Neuronal stem cell (in vitro differentiated cells): Measurements from ENCODE around the gene P2RX3.

Experiments
- DNase-seq: peaks from one replicate; pipeline ENCODE4 v3.0.0-alpha.2; 2013; ENCODE audit warnings: low spot score
- H2AFZ ChIP-seq: one replicate; pipeline ENCODE4 v1.6.1; 2013; ENCODE audit warnings: mild to moderate bottlenecking, low read length, inconsistent platforms
- H2AK5ac ChIP-seq: 2 replicates; pipeline ENCODE4 v1.6.1; 2013; ENCODE audit warnings: low read depth, mild to moderate bottlenecking, inconsistent platforms, low read length, moderate library complexity, mixed read lengths
- H2BK120ac ChIP-seq: 2 replicates; pipeline ENCODE4 v1.6.1; 2013; ENCODE audit warnings: low read depth, mild to moderate bottlenecking, inconsistent platforms, low read length, moderate library complexity, mixed read lengths
- H2BK12ac ChIP-seq: one replicate; pipeline ENCODE4 v1.6.1; 2013; ENCODE audit warnings: low read length, inconsistent platforms
- H2BK15ac ChIP-seq: 2 replicates; pipeline ENCODE4 v1.6.1; 2013; ENCODE audit warnings: mild to moderate bottlenecking, low read length, inconsistent platforms, mixed read lengths
- H2BK5ac ChIP-seq: one replicate; pipeline ENCODE4 v1.6.1; 2013; ENCODE audit warnings: inconsistent platforms, mild to moderate bottlenecking, low read length, moderate library complexity
- H3K14ac ChIP-seq: one replicate; pipeline ENCODE4 v1.6.1; 2013; ENCODE audit warnings: low read length, inconsistent platforms
- H3K18ac ChIP-seq: 2 replicates; pipeline ENCODE4 v1.6.1; 2013; ENCODE audit warnings: low read length, inconsistent platforms
- H3K23ac ChIP-seq: 2 replicates; pipeline ENCODE4 v1.6.1; 2013; ENCODE audit warnings: low read depth, mild to moderate bottlenecking, mixed read lengths, low read length, inconsistent platforms; ENCODE audit not compliant: poor library complexity
- H3K27ac ChIP-seq: replicated peaks from 3 replicates; pipeline ENCODE4 v1.5.1; 2013; ENCODE audit warnings: low read length, inconsistent platforms
- H3K27me3 ChIP-seq, 3 experiments: 2 replicates each; pipeline ENCODE4 v1.6.1; 2013; ENCODE audit warnings: low read length in 3 of 3, mild to moderate bottlenecking in 2 of 3, inconsistent platforms in 1 of 3, low read depth in 1 of 3, mixed read lengths in 1 of 3, moderate library complexity in 1 of 3; ENCODE audit not compliant: control insufficient read depth in 3 of 3, insufficient read depth in 3 of 3
- H3K36me3 ChIP-seq, 2 donors: replicated peaks in 1 of 2; 2 replicates each; pipeline ENCODE4 v1.6.1; 2013; ENCODE audit warnings: low read length in 2 of 2; ENCODE audit not compliant: control insufficient read depth in 2 of 2, insufficient read depth in 2 of 2
- H3K4ac ChIP-seq: 2 replicates; pipeline ENCODE4 v1.6.1; 2013; ENCODE audit warnings: inconsistent platforms, mild to moderate bottlenecking, low read length, moderate library complexity
- H3K4me1 ChIP-seq, 2 donors: 1 replicate in 1 of 2; 2 replicates in 1 of 2; pipeline ENCODE4 v1.6.1; 2013; ENCODE audit warnings: low read length in 2 of 2, low read depth in 1 of 2; ENCODE audit not compliant: control insufficient read depth in 2 of 2, insufficient read depth in 1 of 2
- H3K4me2 ChIP-seq: one replicate; pipeline ENCODE4 v1.6.1; 2013; ENCODE audit warnings: mild to moderate bottlenecking, low read length, inconsistent platforms; ENCODE audit not compliant: insufficient read depth, poor library complexity, severe bottlenecking
- H3K4me3 ChIP-seq, 2 donors: 2 replicates each; pipeline ENCODE4 v1.5.1; 2013; ENCODE audit warnings: low read length in 2 of 2, mild to moderate bottlenecking in 2 of 2, inconsistent platforms in 1 of 2, moderate library complexity in 1 of 2
- H3K79me1 ChIP-seq: one replicate; pipeline ENCODE4 v1.6.1; 2013; ENCODE audit warnings: low read depth, mild to moderate bottlenecking, inconsistent platforms, low read length, moderate library complexity
- H3K9ac ChIP-seq: one replicate; pipeline ENCODE4 v1.6.1; 2013; ENCODE audit warnings: mild to moderate bottlenecking, low read depth, low read length, inconsistent platforms; ENCODE audit not compliant: poor library complexity
- H3K9me3 ChIP-seq, 2 donors: replicated peaks in 1 of 2; 2 replicates each; pipeline versions ENCODE3 to v1.6.1; 2013; ENCODE audit warnings: low read length in 2 of 2, mild to moderate bottlenecking in 2 of 2, inconsistent platforms in 1 of 2, low read depth in 1 of 2, mixed read lengths in 1 of 2, moderate library complexity in 1 of 2; ENCODE audit not compliant: control insufficient read depth in 2 of 2, insufficient read depth in 1 of 2
- H4K8ac ChIP-seq: one replicate; pipeline ENCODE4 v1.6.1; 2013; ENCODE audit warnings: low read depth, mild to moderate bottlenecking, inconsistent platforms, low read length, moderate library complexity
- H4K91ac ChIP-seq: one replicate; pipeline ENCODE4 v1.6.1; 2013; ENCODE audit warnings: low read length, low read depth, mild to moderate bottlenecking, inconsistent platforms; ENCODE audit not compliant: poor library complexity
- WGBS, 2 donors: extraction: QIAGEN DNeasy Blood & Tissue Kit; methylation state at CpG; one replicate each; pipeline ENCODE4 v1.1.7; 2013; ENCODE audit warnings: missing lambda C conversion rate in 2 of 2, mixed read lengths in 1 of 2; ENCODE audit not compliant: insufficient read length in 2 of 2, insufficient replicate concordance in 1 of 2; ENCODE audit errors: extremely low coverage in 2 of 2; 5-methylcytosine and 5-hydroxymethylcytosine counted together

P2RX3 gene

GRCh38 chr11:57305523-57305922 lies 32.6 kb upstream of the P2RX3 start:
- no peak overlapping the region for H2BK15ac ChIP-seq
- no peak overlapping the region for H3K14ac ChIP-seq
- peaks cover 57 to 93% of the 10 kb centered on the region in 2 donors for H3K36me3 ChIP-seq
- H3K79me1 ChIP-seq, result peaks cover 15% of the 10 kb centered on the region
- H2BK120ac ChIP-seq, result no peak overlapping the region
- H3K18ac ChIP-seq, result no peak overlapping the region
- WGBS, 2 donors, result no CpG with 5 or more reads among the region's 8 CpGs
- H4K8ac ChIP-seq, result no peak overlapping the region
- H3K4me3 ChIP-seq, result no peak overlapping the region
- peaks cover 0 to 3% of the 10 kb centered on the region in 2 donors for H3K4me1 ChIP-seq
- no peak overlapping the region for H3K23ac ChIP-seq
- peaks cover 0 to 2% of the 10 kb centered on the region in 2 donors for H3K9me3 ChIP-seq
- no peak overlapping the region for H3K27ac ChIP-seq
- H2BK12ac ChIP-seq, result no peak overlapping the region
- no peak overlapping the region for H2BK5ac ChIP-seq
- H3K4ac ChIP-seq, result no peak overlapping the region
- no peaks in the 10 kb centered on the region for H3K27me3 ChIP-seq
- DNase-seq, result no peak
- H4K91ac ChIP-seq, result no peak overlapping the region
- no peak overlapping the region for H3K4me2 ChIP-seq
- H3K9ac ChIP-seq, result no peak overlapping the region
- H2AK5ac ChIP-seq, result no peak overlapping the region
- no peak overlapping the region for H2AFZ ChIP-seq

GRCh38 chr11:57306161-57306876 lies 31.8 kb upstream of the P2RX3 start:
- Histone ChIP-seq H2AFZ (no peak overlapping the region), H4K91ac (no peak overlapping the region), H3K9ac (no peak overlapping the region), H3K36me3 (peaks cover 49 to 93% of the 10 kb centered on the region in 2 donors), H3K9me3 (no peaks in the 10 kb centered on the region), H2AK5ac (no peak overlapping the region), H3K79me1 (peaks cover 15% of the 10 kb centered on the region), H3K14ac (no peak overlapping the region), H2BK120ac (no peak overlapping the region), H3K18ac (no peak overlapping the region), H3K4me3 (no peak overlapping the region), H3K4me1 (peaks cover 0 to 8% of the 10 kb centered on the region in 2 donors), H3K27me3 (no peaks in the 10 kb centered on the region), H2BK12ac (no peak overlapping the region), H3K4me2 (no peak overlapping the region), H2BK15ac (no peak overlapping the region), H3K4ac (no peak overlapping the region), H4K8ac (no peak overlapping the region), H3K23ac (no peak overlapping the region), H3K27ac (no peak overlapping the region), H2BK5ac (no peak overlapping the region)
- no peak for DNase-seq
- no CpG with 5 or more reads among the region's 15 CpGs for WGBS, 2 donors

GRCh38 chr11:57306940-57307565 lies 31.1 kb upstream of the P2RX3 start:
- Histone ChIP-seq H3K4me3 (no peak overlapping the region), H3K4ac (no peak overlapping the region)
- WGBS, 2 donors, result no CpG with 5 or more reads among the region's 9 CpGs

GRCh38 chr11:57307666-57308270 lies 30.4 kb upstream of the P2RX3 start:
- peaks cover 15% of the 10 kb centered on the region for H3K79me1 ChIP-seq
- no CpG with 5 or more reads among the region's 7 CpGs for WGBS, 2 donors
- H3K36me3 ChIP-seq, result peaks cover 41 to 92% of the 10 kb centered on the region in 2 donors
- no peak overlapping the region for H3K4me3 ChIP-seq
- no peak overlapping the region for H2BK5ac ChIP-seq
- H4K8ac ChIP-seq, result no peak overlapping the region
- no peak overlapping the region for H2AK5ac ChIP-seq
- H3K9me3 ChIP-seq, result no peaks in the 10 kb centered on the region
- no peak overlapping the region for H2BK12ac ChIP-seq
- no peak overlapping the region for H3K9ac ChIP-seq
- H3K27me3 ChIP-seq, result no peaks in the 10 kb centered on the region
- H2BK120ac ChIP-seq, result no peak overlapping the region
- H2AFZ ChIP-seq, result no peak overlapping the region
- H3K27ac ChIP-seq, result no peak overlapping the region
- no peak overlapping the region for H3K23ac ChIP-seq
- no peak overlapping the region for H4K91ac ChIP-seq
- no peak for DNase-seq
- no peak overlapping the region for H3K4ac ChIP-seq
- no peak overlapping the region for H3K4me2 ChIP-seq
- H3K4me1 ChIP-seq, result peaks cover 0 to 12% of the 10 kb centered on the region in 2 donors
- no peak overlapping the region for H3K18ac ChIP-seq
- no peak overlapping the region for H2BK15ac ChIP-seq
- no peak overlapping the region for H3K14ac ChIP-seq

More at GRCh38 chr11:57306940-57307565, 31.1 kb upstream of the P2RX3 start:
- no peak for DNase-seq
- Histone ChIP-seq H2BK12ac (no peak overlapping the region), H2BK120ac (no peak overlapping the region), H3K9ac (no peak overlapping the region), H2BK5ac (peak overlapping the region; percentile 32), H3K23ac (no peak overlapping the region), H3K27ac (no peak overlapping the region), H3K79me1 (peaks cover 15% of the 10 kb centered on the region), H3K36me3 (peaks cover 44 to 92% of the 10 kb centered on the region in 2 donors), H3K27me3 (no peaks in the 10 kb centered on the region), H3K9me3 (no peaks in the 10 kb centered on the region), H2BK15ac (no peak overlapping the region), H4K8ac (no peak overlapping the region), H2AFZ (no peak overlapping the region), H3K4me2 (no peak overlapping the region), H3K18ac (no peak overlapping the region), H3K14ac (no peak overlapping the region), H4K91ac (no peak overlapping the region), H2AK5ac (no peak overlapping the region), H3K4me1 (peaks cover 0 to 12% of the 10 kb centered on the region in 2 donors)
